SW480 (cell line): ENCODE results near the gene NUP133.
A peak's percentile ranks its signal among the peaks of the same experiment; 100 is the strongest.
"Not testable (repeated sequence)": the region's sequence is repeated elsewhere in the genome, so short reads cannot be mapped to it uniquely, and the experiment has no call there.

Experiments used
- DNase-seq: peaks from one replicate; pipeline ENCODE4 v3.0.0-alpha.2; 2016; ENCODE audit warnings: low spot score

NUP133 gene

DNA sequence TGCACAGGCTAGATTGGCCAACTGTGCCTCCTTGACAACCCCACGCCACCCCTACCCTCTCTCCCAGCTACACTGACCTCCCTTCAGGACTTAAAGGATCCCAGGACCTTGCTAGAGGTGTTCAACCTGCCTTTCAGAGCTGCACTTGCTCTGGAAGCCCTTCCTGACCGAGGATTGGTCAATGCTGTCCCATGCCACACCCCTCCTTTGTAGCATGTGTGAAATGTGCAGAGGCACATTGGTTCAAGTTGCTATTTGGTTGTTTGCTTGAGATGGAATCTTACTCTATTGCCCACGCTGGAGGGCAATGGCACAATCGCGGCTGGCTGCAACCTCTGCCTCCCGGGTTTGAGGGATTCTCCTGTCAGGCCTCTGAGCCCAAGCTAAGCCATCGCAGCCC is 96.1 kb downstream of the NUP133 start:
- DNase-seq: no peak

DNA sequence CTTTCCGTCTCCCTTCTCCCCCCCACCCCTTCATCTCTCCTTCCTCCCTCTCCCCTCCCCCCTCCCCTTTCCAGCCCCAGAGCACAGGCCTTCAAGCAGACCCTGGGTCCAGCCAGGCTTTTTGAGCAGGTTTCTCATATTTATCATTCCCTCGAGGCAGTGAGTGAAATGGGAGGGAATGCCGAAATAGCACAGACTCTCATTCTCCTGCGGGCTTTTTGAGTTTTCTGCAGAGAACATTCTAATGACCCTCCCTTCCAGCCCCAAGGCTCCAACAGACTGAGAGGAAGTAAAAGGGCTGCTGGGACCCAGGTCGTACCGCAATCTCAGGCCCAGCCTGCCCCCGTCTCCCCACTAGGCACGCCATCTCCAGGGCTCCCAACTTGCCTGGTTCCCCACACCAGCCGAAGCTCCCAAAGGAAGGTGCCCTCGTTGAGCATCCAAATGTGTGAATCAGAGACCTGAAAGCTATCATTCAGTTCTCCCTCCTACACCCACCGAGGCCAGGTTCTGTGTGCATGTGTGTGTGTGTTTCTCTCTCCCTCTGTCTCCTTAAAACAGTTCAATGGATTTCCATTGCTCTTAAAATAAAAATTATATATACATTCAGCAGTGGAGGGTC is 96.6 kb downstream of the NUP133 start:
- no peak for DNase-seq

GRCh38 chr1:229410692-229411433 is 97.3 kb downstream of the NUP133 start:
- peak; percentile 70 for DNase-seq

- DNase-seq: no peak
Observed at GRCh38 chr1:229410370-229410691, 97.8 kb downstream of the NUP133 start.

DNA sequence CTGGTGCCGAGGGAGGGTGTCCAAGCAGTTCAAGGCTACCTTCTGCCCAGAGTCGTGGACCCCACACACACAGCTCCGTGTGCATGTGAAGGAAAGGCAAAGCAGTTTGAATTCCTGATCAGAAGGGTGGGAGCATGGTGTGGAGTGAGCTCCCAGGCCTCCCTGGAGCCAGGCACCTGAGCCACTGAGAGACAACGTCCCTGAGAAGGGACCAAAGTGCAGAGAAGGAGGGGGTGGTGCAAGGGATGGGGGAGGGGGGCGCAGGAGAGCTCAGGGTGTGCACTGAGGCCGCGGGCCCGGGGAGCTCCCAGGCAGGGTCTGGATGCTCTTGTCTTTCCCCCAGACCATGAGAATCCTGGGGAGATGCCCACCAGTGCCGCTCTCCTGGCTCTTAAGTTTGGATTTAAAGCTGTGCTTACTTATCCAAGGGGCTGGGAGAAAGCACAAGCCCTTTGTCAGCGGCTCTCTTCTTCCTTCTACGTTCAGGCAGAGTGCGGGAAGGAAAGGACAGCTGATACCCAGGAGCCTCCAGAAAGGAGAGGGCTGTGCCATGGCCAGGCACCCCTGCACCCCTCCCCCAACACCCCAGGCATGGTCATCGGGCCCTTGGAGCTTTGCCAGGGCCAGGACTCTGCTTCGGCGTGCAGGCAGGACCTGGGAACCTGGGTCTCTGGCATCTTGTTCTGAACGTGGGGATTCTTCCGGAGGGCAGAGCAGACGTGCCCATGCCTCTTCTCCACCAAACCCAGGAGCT is 98.3 kb downstream of the NUP133 start:
- no peak for DNase-seq

DNA sequence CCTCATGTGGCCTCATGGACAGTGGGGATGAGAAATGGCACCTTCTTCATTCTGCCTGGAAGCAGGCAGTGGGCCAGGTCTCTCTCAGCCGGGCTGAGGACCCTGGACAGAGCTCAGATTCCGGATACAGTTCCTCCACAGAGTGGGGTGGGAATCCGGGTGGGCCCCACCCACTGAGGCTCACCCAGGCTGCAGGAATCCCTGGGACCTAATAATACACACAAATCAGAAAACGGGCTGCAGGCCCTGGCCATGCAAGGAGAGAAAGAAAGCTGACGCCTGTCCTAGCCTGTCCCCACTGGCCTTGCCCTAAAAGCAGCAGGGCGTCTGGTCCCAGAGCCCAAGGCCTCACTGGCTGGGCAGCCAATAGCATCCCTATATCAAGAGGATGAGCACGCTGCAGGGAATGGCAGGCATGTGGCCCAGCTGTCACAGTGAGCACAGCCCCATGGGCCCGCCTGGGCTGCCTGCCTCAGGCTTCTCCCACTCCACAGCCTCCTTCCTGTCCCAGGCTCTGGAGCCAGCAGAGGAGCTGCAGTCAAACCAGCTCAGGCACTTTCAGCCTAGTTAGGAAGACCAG is 99.6 kb downstream of the NUP133 start:
- DNase-seq: no peak

DNA sequence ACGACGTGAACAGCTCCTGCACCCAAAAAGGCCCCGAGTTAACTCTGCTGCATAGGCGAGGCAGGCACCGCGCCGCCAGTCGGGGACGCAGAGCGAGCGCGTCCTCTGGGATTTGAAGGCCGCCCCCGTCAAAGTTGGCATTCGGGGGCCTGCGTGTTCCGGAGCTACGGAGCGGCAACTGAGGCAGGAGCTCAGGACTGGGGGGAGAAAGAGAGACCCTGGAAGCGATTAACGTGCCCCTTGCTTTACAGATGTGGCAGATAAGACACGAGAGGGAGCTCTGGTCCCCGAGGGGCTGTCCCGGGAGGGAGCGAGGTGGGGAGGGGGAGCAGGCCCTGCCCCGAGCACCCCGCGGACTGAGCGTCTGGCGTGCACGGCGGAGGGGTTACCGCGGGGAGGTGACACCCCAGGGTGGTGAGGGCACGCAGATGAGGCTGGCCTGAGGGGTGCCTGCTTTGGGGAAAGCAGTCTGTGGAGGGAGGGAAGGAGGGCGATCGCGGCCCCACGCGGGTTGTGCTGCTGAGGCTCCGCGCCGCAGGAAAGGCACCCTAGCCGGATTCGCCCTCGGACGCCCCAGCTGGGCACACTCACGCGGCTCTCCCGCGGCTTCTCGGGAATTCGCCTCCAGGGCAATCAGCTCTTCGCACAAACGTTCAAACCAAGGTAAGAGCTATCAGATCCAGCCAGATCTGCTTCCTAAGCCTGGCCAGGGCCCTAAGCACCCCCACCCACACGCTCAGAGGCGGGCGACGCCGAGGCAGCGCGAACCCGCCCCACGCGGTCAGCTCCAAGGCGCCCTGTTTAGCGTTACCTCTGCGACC is 100.7 kb downstream of the NUP133 start:
- DNase-seq: no peak

DNA sequence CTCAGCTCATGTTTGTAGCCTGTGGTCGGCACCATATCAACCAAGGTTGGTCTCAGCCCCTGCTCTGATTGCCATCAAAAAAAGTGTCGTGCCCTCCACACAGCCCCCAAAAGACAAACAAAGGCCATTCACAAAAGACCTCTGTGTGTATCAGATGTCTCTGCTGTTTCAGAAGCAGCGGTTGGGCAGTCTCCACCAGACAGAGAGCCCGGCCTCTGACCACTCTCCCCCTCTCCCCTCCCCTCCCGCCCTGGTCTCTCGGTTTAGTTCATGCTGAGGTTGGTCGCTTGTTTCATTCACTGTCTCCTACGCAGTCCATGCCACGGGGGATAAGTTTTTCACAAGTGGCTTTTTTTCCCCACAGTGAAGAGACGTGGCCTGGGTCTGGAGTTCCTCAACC is 101.3 kb downstream of the NUP133 start:
- no peak for DNase-seq

- no peak for DNase-seq
Observed at GRCh38 chr1:229403573-229403972, 104.6 kb downstream of the NUP133 start.

DNA sequence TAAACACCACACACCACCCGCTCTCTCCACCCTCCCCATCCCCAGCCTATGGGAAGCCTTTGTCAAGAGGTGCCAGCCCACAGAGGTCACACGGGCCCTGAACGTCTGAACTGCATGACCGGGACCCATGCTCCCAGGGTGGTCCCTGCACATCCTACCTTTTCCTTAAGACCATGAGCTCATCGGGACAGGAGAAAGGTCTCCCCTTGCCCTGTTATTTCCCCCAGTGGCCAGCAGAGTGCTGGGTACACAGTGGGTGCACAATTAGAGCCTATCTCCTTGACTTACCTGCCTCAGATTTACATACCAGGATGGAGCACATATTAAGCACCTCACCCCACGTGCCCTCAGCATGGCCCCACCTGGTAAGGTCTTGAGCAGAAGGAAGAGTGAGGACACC is 105.1 kb downstream of the NUP133 start:
- no peak for DNase-seq

DNA sequence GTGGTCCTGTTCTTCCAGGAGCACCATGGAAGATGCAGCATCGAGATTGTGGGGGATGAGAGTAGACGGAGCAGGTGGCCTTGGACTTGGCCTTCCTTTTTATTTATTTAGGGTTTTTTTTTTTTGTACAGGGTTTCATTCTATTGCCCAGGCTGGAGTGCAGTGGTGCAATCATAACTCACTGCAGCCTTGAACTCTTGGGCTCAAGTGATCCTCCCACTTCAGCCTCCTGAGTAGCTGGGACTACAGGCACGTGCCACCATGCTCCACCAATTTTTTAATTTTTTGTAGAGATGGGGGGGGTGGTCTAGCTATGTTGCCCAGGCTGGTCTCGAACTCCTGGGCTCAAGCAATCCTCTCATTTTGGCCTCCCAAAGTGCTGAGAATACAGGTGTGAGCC is 105.8 kb downstream of the NUP133 start:
- DNase-seq: not testable (repeated sequence)

DNA sequence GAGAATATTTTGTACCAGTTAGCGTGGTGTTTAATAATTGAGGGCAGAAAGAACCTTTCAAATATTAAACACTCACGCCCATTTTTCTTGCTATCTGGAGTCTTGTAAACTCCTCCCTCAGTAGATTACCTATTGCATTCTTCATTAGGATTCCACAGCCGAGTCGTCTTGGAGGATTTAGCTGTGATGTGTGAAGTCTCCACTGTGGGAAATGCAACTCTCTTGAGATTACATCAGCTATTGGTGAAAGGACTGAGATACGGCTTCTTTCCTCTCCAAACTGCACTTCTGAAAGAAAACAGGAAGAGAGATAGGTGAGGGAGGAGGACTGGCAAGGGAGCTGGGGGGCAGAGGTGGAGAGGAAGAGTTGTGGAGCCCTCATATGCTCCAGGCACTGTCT is 110.4 kb downstream of the NUP133 start:
- DNase-seq: no peak

- DNase-seq: no peak
Observed at GRCh38 chr1:229396585-229397206, 111.4 kb downstream of the NUP133 start.

DNA sequence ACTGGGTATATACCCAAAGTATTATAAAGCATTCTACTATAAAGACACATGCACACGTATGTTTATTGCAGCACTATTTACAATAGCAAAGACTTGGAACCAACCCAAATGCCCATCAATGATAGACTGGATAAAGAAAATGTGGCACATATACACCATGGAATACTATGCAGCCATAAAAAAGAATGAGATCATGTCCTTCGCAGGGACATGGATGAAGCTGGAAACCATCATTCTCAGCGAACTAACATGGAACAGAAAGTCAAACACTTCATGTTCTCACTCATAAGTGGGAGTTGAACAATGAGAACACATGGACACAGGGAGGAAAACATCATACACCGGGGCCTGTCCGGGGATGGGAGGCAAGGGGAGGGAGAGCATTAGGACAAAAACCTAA is 113.6 kb downstream of the NUP133 start:
- DNase-seq: not testable (repeated sequence)

DNA sequence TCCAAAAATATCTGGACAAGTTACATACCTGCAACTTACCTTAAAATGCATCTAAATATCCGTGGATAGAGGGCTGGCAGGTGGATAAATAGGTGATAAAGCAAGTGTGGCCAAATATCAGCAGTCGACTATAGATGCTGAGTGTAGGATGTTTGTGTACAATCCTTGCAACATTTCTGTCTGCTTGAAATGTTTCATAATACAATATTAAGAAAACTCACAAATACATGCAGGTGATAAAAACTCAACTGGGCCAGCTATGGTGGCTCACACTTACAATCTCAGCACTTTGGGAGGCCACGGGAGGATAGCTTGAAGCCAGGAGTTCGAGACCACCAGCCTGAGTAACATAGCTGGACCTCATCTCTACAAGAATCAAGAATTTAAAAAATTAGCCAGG is 115.2 kb downstream of the NUP133 start:
- no peak for DNase-seq
